ENCODE results near the gene TMEFF1.

DNA sequence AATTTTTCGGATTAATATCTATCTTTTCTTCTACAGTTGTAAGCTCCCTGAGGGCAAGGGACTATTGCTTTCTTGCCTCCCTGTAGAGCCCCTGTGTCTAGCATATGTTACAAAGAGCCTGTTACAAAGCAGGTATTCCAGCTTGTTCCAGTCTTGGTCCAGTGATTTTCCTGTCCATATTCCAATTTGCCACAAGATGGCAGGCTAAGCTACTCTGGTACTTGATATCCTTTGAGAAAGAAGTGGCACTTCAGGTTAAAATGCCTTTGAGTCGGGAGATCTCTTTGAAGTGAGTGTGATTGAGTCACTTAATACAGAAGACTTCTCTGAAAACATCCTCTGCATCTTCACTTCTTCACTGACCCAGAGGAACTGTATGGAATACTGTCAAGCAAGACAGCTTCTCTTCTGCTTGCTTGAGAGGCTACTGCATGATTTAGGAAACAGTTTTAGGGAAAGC, 129.4 kb downstream of the TMEFF1 start:
- TF ChIP-seq, protein P1, sequence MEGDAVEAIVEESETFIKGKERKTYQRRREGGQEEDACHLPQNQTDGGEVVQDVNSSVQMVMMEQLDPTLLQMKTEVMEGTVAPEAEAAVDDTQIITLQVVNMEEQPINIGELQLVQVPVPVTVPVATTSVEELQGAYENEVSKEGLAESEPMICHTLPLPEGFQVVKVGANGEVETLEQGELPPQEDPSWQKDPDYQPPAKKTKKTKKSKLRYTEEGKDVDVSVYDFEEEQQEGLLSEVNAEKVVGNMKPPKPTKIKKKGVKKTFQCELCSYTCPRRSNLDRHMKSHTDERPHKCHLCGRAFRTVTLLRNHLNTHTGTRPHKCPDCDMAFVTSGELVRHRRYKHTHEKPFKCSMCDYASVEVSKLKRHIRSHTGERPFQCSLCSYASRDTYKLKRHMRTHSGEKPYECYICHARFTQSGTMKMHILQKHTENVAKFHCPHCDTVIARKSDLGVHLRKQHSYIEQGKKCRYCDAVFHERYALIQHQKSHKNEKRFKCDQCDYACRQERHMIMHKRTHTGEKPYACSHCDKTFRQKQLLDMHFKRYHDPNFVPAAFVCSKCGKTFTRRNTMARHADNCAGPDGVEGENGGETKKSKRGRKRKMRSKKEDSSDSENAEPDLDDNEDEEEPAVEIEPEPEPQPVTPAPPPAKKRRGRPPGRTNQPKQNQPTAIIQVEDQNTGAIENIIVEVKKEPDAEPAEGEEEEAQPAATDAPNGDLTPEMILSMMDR (IDR thresholded peaks at IDR 0.05) = peak; percentile 41 to 63 (median 59)
- TF ChIP-seq POLR2A (IDR thresholded peaks at IDR 0.05) = no peak
